K562 (cell line): Measurements from ENCODE around the gene EXD2. TPM values are rescaled to one million over a fixed set of nuclear protein-coding genes. Genes with fewer than 3 reads are reported as not detected.

Source experiments
- CREBBP ChIP-seq: IDR thresholded peaks from one replicate; pipeline ENCODE4 v1.6.1; 2012; ENCODE audit warnings: low read depth, mild to moderate bottlenecking, control low read depth, inconsistent platforms, low read length
- HDAC2 ChIP-seq: fragments of 450-650 bp; IDR thresholded peaks from 2 replicates; pipeline ENCODE4 v1.6.1; 2016; ENCODE audit warnings: mild to moderate bottlenecking
- MBD1 ChIP-seq: fragments of 250-450 bp; sonication (Bioruptor Pico); IDR thresholded peaks from 2 replicates; pipeline ENCODE4 v1.8.0; 2022; ENCODE audit warnings: inconsistent platforms
- NFE2 ChIP-seq: IDR thresholded peaks from 2 replicates; pipeline ENCODE4 v1.6.1; 2014; ENCODE audit warnings: antibody characterized with exemption, low read depth
- NKRF ChIP-seq: fragments of 450-650 bp; IDR thresholded peaks from 2 replicates; pipeline ENCODE4 v1.6.1; 2016; ENCODE audit warnings: borderline replicate concordance
- PHTF2 ChIP-seq: fragments of 250-450 bp; sonication (Bioruptor Pico); IDR thresholded peaks from 2 replicates; pipeline ENCODE4 v1.5.0; 2021; ENCODE audit warnings: mild to moderate bottlenecking
- SIN3B ChIP-seq: fragments of 450-650 bp; IDR thresholded peaks from 2 replicates; pipeline ENCODE4 v1.6.1; 2017; ENCODE audit warnings: low read depth, mild to moderate bottlenecking, moderate library complexity
- UBTF ChIP-seq, 2 experiments: IDR thresholded peaks; 2 replicates each; pipeline ENCODE4 v1.6.1; 2012; ENCODE audit warnings: improper control_type of control experiment in 2 of 2, low read depth in 2 of 2, low read length in 2 of 2, borderline replicate concordance in 1 of 2
- YY1 ChIP-seq, 3 experiments: IDR thresholded peaks; 2 replicates each; pipeline ENCODE4 v1.6.1; 2011; ENCODE audit warnings: low read length in 2 of 3, mild to moderate bottlenecking in 2 of 3, moderate library complexity in 2 of 3, borderline replicate concordance in 1 of 3, control low read depth in 1 of 3, low read depth in 1 of 3; ENCODE audit not compliant: insufficient read depth in 3 of 3, insufficient replicate concordance in 2 of 3, control insufficient read depth in 1 of 3, insufficient read length in 1 of 3; ENCODE audit errors: extremely low read depth in 1 of 3
- ZNF224 ChIP-seq: sonication (generic); formaldehyde crosslinking; IDR thresholded peaks from 2 replicates; pipeline ENCODE4 v1.8.0; 2022; ENCODE audit warnings: mild to moderate bottlenecking, missing genetic modification reagents
- ZNF311 ChIP-seq: fragments of 250-450 bp; sonication (Bioruptor Pico); IDR thresholded peaks from 2 replicates; pipeline ENCODE4 v1.4.0; 2020; ENCODE audit warnings: mild to moderate bottlenecking, moderate library complexity
- ZNF384 ChIP-seq: IDR thresholded peaks from 2 replicates; pipeline ENCODE4 v1.6.1; 2012; ENCODE audit warnings: low read depth, low read length, improper control_type of control experiment
- polyA plus RNA-seq, 8 experiments: library from polyadenylated mRNA; depleted of rRNA in 4 of 8; stranded (reverse) in 5 of 8; unstranded in 3 of 8; fragments of >200 nt; fragmentation: Nextera tagmentation in 2 of 8; fragmentation: Illumina TruSeq in 1 of 8; extraction: Ambion mirVana in 2 of 8; extraction: Trizol in 1 of 8; gene quantifications; 2 replicates each; pipeline versions ENCODE4 v1.2.1 to v1.2.3, GENCODE V29; 2011 to 2014; ENCODE audit warnings: inconsistent platforms in 1 of 8, missing spikeins in 1 of 8
- total RNA-seq, 7 experiments: library from RNA; depleted of rRNA in 6 of 7; stranded (reverse); fragments of >200 nt in 6 of 7; fragmentation: Illumina TruSeq in 2 of 7; extraction: Trizol in 2 of 7; gene quantifications; 2 replicates each; pipeline versions ENCODE4 v1.2.1 to v1.2.3, GENCODE V29; 2011 to 2021; ENCODE audit warnings: low replicate concordance in 1 of 7
- TF ChIP-seq, protein P1 (sequence below): fragments of 450-650 bp; formaldehyde crosslinking; IDR thresholded peaks from 2 replicates; pipeline ENCODE4 v1.4.0; 2020; ENCODE audit warnings: mild to moderate bottlenecking, moderate library complexity
- TF ChIP-seq, protein P2 (sequence below): fragments of 250-450 bp; sonication (Bioruptor Pico); IDR thresholded peaks from 2 replicates; pipeline ENCODE4 v1.5.1; 2021; ENCODE audit warnings: mild to moderate bottlenecking
- TF ChIP-seq, protein P3 (sequence below): sonication (generic); formaldehyde crosslinking; IDR thresholded peaks from 2 replicates; pipeline ENCODE4 v1.8.0; 2022; ENCODE audit warnings: missing genetic modification reagents, mild to moderate bottlenecking, moderate library complexity, borderline replicate concordance

EXD2 gene
- total and polyA plus RNA-seq, 9 of the 15 experiments (the other 6 are each of a cell fraction or from before 2014, with no cell fraction given): 1.6 to 7.5 (median 3.7) TPM

- TF ChIP-seq NKRF (peak; percentile 47; the same call in 1 of the 2 replicates), ZNF224 (CRISPR knock-in tag) (no peak), YY1 (IDR thresholded peaks at IDR 0.05; ENCODE audit: borderline replicate concordance in 1 of 3, control insufficient read depth in 1 of 3, extremely low read depth in 1 of 3, insufficient read depth in 3 of 3, insufficient read length in 1 of 3, insufficient replicate concordance in 2 of 3, low read depth in 1 of 3, low read length in 2 of 3) (peak in 2 of 3 experiments; percentile 32 to 63), MBD1 (CRISPR knock-in tag) (no peak), PHTF2 (CRISPR knock-in tag) (no peak), SIN3B (0 out of 2 replicates have a peak, but pooled peaks have one; percentile 38), UBTF (IDR thresholded peaks at IDR 0.05; ENCODE audit: borderline replicate concordance in 1 of 2, low read depth in 2 of 2, low read length in 2 of 2) (peak; percentile 100), ZNF384 (no peak), NFE2 (no peak), HDAC2 (no peak), ZNF311 (CRISPR knock-in tag) (no peak), CREBBP (no peak)
- TF ChIP-seq, protein P1, sequence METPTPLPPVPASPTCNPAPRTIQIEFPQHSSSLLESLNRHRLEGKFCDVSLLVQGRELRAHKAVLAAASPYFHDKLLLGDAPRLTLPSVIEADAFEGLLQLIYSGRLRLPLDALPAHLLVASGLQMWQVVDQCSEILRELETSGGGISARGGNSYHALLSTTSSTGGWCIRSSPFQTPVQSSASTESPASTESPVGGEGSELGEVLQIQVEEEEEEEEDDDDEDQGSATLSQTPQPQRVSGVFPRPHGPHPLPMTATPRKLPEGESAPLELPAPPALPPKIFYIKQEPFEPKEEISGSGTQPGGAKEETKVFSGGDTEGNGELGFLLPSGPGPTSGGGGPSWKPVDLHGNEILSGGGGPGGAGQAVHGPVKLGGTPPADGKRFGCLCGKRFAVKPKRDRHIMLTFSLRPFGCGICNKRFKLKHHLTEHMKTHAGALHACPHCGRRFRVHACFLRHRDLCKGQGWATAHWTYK (CRISPR knock-in tag): no peak
- TF ChIP-seq, protein P2, sequence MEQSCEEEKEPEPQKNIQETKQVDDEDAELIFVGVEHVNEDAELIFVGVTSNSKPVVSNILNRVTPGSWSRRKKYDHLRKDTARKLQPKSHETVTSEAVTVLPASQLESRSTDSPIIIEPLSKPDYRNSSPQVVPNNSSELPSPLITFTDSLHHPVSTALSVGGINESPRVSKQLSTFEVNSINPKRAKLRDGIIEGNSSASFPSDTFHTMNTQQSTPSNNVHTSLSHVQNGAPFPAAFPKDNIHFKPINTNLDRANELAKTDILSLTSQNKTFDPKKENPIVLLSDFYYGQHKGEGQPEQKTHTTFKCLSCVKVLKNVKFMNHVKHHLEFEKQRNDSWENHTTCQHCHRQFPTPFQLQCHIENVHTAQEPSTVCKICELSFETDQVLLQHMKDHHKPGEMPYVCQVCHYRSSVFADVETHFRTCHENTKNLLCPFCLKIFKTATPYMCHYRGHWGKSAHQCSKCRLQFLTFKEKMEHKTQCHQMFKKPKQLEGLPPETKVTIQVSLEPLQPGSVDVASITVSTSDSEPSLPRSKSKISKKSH (CRISPR knock-in tag): no peak
- TF ChIP-seq, protein P3, sequence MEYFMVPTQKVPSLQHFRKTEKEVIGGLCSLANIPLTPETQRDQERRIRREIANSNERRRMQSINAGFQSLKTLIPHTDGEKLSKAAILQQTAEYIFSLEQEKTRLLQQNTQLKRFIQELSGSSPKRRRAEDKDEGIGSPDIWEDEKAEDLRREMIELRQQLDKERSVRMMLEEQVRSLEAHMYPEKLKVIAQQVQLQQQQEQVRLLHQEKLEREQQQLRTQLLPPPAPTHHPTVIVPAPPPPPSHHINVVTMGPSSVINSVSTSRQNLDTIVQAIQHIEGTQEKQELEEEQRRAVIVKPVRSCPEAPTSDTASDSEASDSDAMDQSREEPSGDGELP (CRISPR knock-in tag): peak; percentile 73
Observed at GRCh38 chr14:69151458-69152180, 39.7 kb upstream of the EXD2 start (continued).
